GM18873 (cell line): ENCODE measurements around the gene OR5W2.
"Not testable (repeated sequence)": the region's sequence is repeated elsewhere in the genome, so short reads cannot be mapped to it uniquely, and the experiment has no call there.

Source experiments
- ATAC-seq: cut with Tn5 transposase; IDR thresholded peaks from one replicate; pipeline ENCODE4 v1.9.1; 2021; ENCODE audit warnings: mild to moderate bottlenecking, moderate library complexity, moderate number of reproducible peaks; ENCODE audit not compliant: unreplicated experiment, low FRiP score

Gene OR5W2

DNA sequence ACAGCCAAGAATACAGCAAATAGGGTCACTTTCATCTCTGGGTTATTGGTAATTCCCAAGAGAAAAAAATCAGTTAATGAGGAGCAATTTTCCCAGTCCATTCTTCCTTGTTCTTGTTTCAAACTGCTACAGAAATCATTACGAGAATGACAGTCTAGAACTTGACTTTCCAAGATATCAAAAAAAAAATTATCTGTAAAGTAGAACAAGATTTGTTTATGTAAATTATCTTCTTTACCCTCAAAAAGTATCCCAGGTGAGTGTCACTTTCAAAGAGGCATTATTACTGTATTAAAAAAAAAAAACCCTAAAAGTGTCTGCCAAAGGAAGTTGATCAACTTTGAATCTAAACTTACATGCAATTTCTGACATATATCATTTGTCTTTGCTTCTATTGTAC lies at the start of gene OR5W2:
TSS of gene OR5W2 (minus strand) at position 101 of the 400 bp plus-strand sequence. CDS start at position 101, 0 bp downstream.
- ATAC-seq, result no peak

GRCh38 chr11:55956521-55956920 lies 42.1 kb upstream of the OR5W2 start:
- ATAC-seq, result no peak

- no peak for ATAC-seq
These were observed 34.9 kb upstream of the OR5W2 start for GRCh38 chr11:55949330-55949729.

- ATAC-seq, result no peak
These were observed 28.5 kb upstream of the OR5W2 start for GRCh38 chr11:55942785-55943392.

DNA sequence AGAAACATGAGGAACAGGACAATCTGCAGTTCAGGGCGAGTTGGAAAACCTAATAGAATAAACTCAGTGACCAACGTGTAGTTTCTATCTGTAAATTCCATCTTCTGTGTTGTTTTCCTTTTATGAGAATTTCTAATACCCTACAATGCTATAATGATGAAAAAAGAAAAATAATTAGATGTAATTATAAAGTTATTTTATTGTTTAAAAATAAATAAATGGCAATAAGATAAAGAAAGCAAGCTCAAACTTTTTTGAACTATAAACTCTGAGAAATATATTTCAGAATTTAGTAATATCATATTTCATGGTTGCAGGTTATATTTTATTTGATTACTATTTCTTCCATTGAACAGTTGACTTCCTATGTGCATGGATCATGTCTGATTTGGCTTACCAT lies 21.9 kb upstream of the OR5W2 start, which contains the start of gene OR5I1:
TSS of gene OR5I1 (minus strand) at position 101 of the 400 bp plus-strand sequence. CDS start at position 101, 0 bp downstream.
- no peak for ATAC-seq

DNA sequence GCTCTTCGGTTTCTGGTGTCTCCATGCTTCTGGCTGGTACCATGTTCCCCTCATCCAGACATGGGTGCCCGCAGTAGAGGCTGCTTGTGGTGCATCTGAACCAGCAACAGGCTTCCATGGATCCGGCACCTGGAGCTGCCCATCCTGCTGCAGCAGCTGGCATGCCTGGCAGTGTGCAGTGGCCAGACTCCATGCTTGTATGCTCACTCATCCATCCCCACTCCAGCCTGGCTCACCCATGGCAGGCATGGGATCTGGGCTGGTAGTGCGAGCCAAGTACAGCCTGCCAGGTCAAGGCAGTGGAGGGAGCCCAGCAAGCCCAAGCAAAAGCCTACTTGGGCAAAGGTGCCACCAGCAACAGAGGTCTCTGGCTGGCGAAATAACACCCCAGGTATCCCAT lies 6.2 kb upstream of the OR5W2 start:
- no peak for ATAC-seq

GRCh38 chr11:55902308-55902707 lies 12.1 kb downstream of the OR5W2 start:
- no peak for ATAC-seq

GRCh38 chr11:55895216-55895615 lies 19.2 kb downstream of the OR5W2 start:
- no peak for ATAC-seq

DNA sequence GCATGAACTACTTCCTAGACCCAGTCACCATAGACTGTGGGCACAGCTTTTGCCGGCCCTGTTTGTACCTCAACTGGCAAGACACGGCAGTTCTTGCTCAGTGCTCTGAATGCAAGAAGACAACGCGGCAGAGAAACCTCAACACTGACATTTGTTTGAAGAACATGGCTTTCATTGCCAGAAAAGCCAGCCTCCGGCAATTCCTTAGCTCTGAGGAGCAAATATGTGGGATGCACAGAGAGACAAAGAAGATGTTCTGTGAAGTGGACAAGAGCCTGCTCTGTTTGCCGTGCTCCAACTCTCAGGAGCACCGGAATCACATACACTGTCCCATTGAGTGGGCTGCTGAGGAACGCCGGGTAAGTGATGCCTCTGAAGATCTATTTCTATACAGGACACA lies 28.9 kb downstream of the OR5W2 start:
- ATAC-seq, result not testable (repeated sequence)

DNA sequence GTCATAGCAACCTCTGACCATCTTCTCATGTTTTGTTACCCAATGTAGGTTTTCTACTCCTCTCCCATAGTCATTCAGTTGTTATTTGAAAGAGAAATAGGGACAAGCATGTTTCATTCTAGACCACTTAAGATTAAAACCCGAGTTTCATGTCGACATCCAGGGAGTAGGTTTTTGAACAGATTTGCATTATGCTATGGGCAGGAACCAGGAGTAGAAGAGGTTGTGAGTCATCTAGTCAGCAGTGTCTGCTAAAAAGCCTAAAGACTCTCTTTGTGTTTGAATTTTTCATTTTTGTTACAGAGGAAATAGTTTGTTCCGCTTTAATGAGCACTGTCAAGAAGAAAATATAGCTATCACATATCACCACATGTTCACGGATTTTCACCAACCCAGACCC lies 29.4 kb downstream of the OR5W2 start:
- not testable (repeated sequence) for ATAC-seq

GRCh38 chr11:55882997-55883396 lies 31.4 kb downstream of the OR5W2 start, which contains the start of gene TRIM51:
Gene TRIM51 (plus strand): TSS chr11:55883297. CDS start chr11:55885429, 2,132 bp downstream.
- not testable (repeated sequence) for ATAC-seq

DNA sequence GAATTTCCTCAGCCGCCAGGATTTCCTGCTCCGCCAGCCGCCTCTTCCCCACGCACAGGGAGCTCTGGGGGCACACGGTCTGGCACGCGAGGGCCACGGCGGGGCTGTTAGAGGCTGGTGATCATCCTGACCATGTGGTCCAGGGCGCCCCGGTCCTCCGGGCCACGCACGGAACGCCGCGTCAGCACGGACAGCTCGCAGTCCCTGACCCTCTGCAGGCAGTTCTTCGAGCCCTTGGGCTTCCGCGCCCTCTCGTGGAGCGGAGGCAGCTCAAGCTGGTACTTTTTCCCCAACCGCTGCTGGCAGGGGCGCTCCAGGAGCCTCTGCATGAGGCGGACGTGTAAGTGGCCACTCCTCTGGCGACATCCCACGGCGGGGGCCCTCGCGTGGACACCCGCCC lies 41.2 kb downstream of the OR5W2 start:
- ATAC-seq, result not testable (repeated sequence)

DNA sequence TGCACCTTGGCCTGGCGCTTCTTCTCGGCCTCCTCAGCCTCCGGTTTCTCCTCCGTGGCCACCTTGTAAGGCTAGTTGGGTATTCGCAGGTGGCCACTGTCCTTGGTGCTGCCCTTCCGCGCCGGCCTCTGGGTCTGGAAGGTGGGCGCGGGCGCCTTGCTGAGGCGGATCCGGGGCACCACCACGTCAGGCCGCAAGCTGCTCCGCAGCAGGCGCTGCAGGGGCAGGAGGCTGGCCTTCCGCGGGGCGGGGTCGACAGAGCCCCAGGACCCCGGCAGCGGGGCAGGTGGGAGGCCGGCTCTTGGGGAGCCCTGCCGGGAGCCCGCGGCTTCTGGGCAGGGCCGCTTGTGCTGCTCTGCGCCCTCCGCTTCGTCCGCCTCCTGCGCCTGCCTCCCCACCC lies 41.7 kb downstream of the OR5W2 start:
- not testable (repeated sequence) for ATAC-seq

- ATAC-seq, result not testable (repeated sequence)
These were observed 47.0 kb downstream of the OR5W2 start for GRCh38 chr11:55867354-55867753.
